NCI-H524 treated with DMSO at 0.1 percent for 48 hours (cell line): ENCODE results near the gene PRKAR1B.
"Not testable (repeated sequence)": the region's sequence is repeated elsewhere in the genome, so short reads cannot be mapped to it uniquely, and the experiment has no call there.

Experiments used
- DNase-seq: peaks from one replicate; lab custom pipeline; 2025; lab: John Stamatoyannopoulos, UW

PRKAR1B gene

GRCh38 chr7:552868-553635 is 174.0 kb downstream of the PRKAR1B start:
- no peak for DNase-seq

- not testable (repeated sequence) for DNase-seq
These were observed 174.8 kb downstream of the PRKAR1B start for GRCh38 chr7:552151-552867.

- DNase-seq: not testable (repeated sequence)
These were observed 175.5 kb downstream of the PRKAR1B start for GRCh38 chr7:551615-551970.

GRCh38 chr7:550881-551614 is 176.0 kb downstream of the PRKAR1B start:
- no peak for DNase-seq

GRCh38 chr7:549891-550625 is 177.0 kb downstream of the PRKAR1B start:
- no peak for DNase-seq

GRCh38 chr7:549066-549890 is 177.8 kb downstream of the PRKAR1B start:
- DNase-seq: no peak

- DNase-seq: no peak
These were observed 178.7 kb downstream of the PRKAR1B start for GRCh38 chr7:548401-548800.

GRCh38 chr7:545470-545869 is 181.6 kb downstream of the PRKAR1B start:
- DNase-seq: no peak

GRCh38 chr7:544338-545221 is 182.5 kb downstream of the PRKAR1B start:
- no peak for DNase-seq

GRCh38 chr7:543501-544337 is 183.4 kb downstream of the PRKAR1B start:
- no peak for DNase-seq

GRCh38 chr7:542713-543500 is 184.2 kb downstream of the PRKAR1B start:
- DNase-seq: no peak

GRCh38 chr7:542131-542712 is 184.9 kb downstream of the PRKAR1B start:
- no peak for DNase-seq

GRCh38 chr7:541661-542060 is 185.4 kb downstream of the PRKAR1B start:
- no peak for DNase-seq

GRCh38 chr7:540997-541396 is 186.1 kb downstream of the PRKAR1B start:
- no peak for DNase-seq

GRCh38 chr7:540579-540978 is 186.5 kb downstream of the PRKAR1B start:
- DNase-seq: no peak

GRCh38 chr7:539731-540411 is 187.2 kb downstream of the PRKAR1B start:
- no peak for DNase-seq
